WERI-Rb-1 (cell line): ENCODE data around the gene TPT1.

Source experiments
- DNase-seq: peaks from one replicate; pipeline ENCODE4 v3.0.0-alpha.2; 2020
- H3K27ac ChIP-seq: fragments of 250-450 bp; sonication (Bioruptor Pico); 2 replicates; pipeline ENCODE4 v1.5.1; 2020; ENCODE audit warnings: mild to moderate bottlenecking, moderate library complexity
- H3K27me3 ChIP-seq: fragments of 250-450 bp; sonication (Bioruptor Pico); 2 replicates; pipeline ENCODE4 v1.5.1; 2021; ENCODE audit warnings: mild to moderate bottlenecking, low read depth, moderate library complexity; ENCODE audit not compliant: insufficient read depth, severe bottlenecking
- H3K36me3 ChIP-seq: fragments of 250-450 bp; sonication (Bioruptor Pico); 2 replicates; pipeline ENCODE4 v1.5.1; 2020; ENCODE audit warnings: mild to moderate bottlenecking, moderate library complexity
- H3K4me3 ChIP-seq: 2 replicates; pipeline ENCODE4 v1.5.1; 2011; ENCODE audit warnings: low read depth, mild to moderate bottlenecking, control low read depth, low read length
- H3K9me3 ChIP-seq: fragments of 250-450 bp; sonication (Bioruptor Pico); 2 replicates; pipeline ENCODE4 v1.5.1; 2021; ENCODE audit warnings: mild to moderate bottlenecking, moderate library complexity; ENCODE audit not compliant: severe bottlenecking
- CTCF ChIP-seq: IDR thresholded peaks from 2 replicates; pipeline ENCODE4 v1.5.1; 2011; ENCODE audit warnings: low read depth, mild to moderate bottlenecking, control low read depth, inconsistent platforms, low read length

The TPT1 gene

GRCh38 chr13:45337395-45337794 lies 3.6 kb downstream of the TPT1 start:
- no peak overlapping the region for H3K27ac ChIP-seq
- no peak for DNase-seq
- H3K27me3 ChIP-seq = no peaks in the 10 kb centered on the region
- H3K4me3 ChIP-seq = no peak overlapping the region
- no peak for TF ChIP-seq CTCF
- peaks cover 59% of the 10 kb centered on the region for H3K36me3 ChIP-seq
- no peaks in the 10 kb centered on the region for H3K9me3 ChIP-seq

- H3K36me3 ChIP-seq = peaks cover 59% of the 10 kb centered on the region
- H3K27me3 ChIP-seq = no peaks in the 10 kb centered on the region
- no peak overlapping the region for H3K4me3 ChIP-seq
- no peak for DNase-seq
- no peak overlapping the region for H3K27ac ChIP-seq
- H3K9me3 ChIP-seq = no peaks in the 10 kb centered on the region
- TF ChIP-seq CTCF = no peak
Observed at GRCh38 chr13:45336025-45336800, 4.8 kb downstream of the TPT1 start.

GRCh38 chr13:45335397-45336024 lies 5.5 kb downstream of the TPT1 start:
- Histone ChIP-seq H3K27me3 (no peaks in the 10 kb centered on the region), H3K4me3 (no peak overlapping the region), H3K36me3 (peaks cover 56% of the 10 kb centered on the region), H3K27ac (no peak overlapping the region), H3K9me3 (no peaks in the 10 kb centered on the region)
- no peak for DNase-seq
- TF ChIP-seq CTCF = no peak

GRCh38 chr13:45333977-45334922 lies 6.7 kb downstream of the TPT1 start:
- H3K36me3 ChIP-seq = peaks cover 43% of the 10 kb centered on the region
- no peaks in the 10 kb centered on the region for H3K9me3 ChIP-seq
- DNase-seq = no peak
- no peaks in the 10 kb centered on the region for H3K27me3 ChIP-seq
- no peak overlapping the region for H3K4me3 ChIP-seq
- no peak for TF ChIP-seq CTCF
- no peak overlapping the region for H3K27ac ChIP-seq

GRCh38 chr13:45333251-45333976 lies 7.6 kb downstream of the TPT1 start:
- no peak for TF ChIP-seq CTCF
- Histone ChIP-seq H3K4me3 (no peak overlapping the region), H3K27ac (no peak overlapping the region)

More at GRCh38 chr13:45333251-45333976, 7.6 kb downstream of the TPT1 start:
- Histone ChIP-seq H3K36me3 (peaks cover 35% of the 10 kb centered on the region), H3K9me3 (no peaks in the 10 kb centered on the region), H3K27me3 (no peaks in the 10 kb centered on the region)
- no peak for DNase-seq
